ENCODE measurements around the gene FAF1.
"Not testable (repeated sequence)": the region's sequence is repeated elsewhere in the genome, so short reads cannot be mapped to it uniquely, and the experiment has no call there.

Gene FAF1

GRCh38 chr1:50750021-50750619 is 209.9 kb downstream of the FAF1 start:
- DNase-seq = no peak

- DNase-seq = no peak
Observed at GRCh38 chr1:50747394-50747793, 212.7 kb downstream of the FAF1 start.

GRCh38 chr1:50742523-50742922 is 217.5 kb downstream of the FAF1 start:
- DNase-seq = no peak

GRCh38 chr1:50739125-50739524 is 220.9 kb downstream of the FAF1 start:
- no peak for DNase-seq

GRCh38 chr1:50735443-50735842 is 224.6 kb downstream of the FAF1 start:
- no peak for DNase-seq

- not testable (repeated sequence) for DNase-seq
Observed at GRCh38 chr1:50727578-50727977, 232.5 kb downstream of the FAF1 start.

- no peak for DNase-seq
Observed at GRCh38 chr1:50724626-50725286, 235.3 kb downstream of the FAF1 start.

GRCh38 chr1:50720457-50721053 is 239.5 kb downstream of the FAF1 start:
- no peak for DNase-seq

GRCh38 chr1:50719126-50719525 is 240.9 kb downstream of the FAF1 start:
- DNase-seq = no peak

GRCh38 chr1:50717327-50717726 is 242.7 kb downstream of the FAF1 start:
- DNase-seq = no peak

- not testable (repeated sequence) for DNase-seq
Observed at GRCh38 chr1:50716455-50716854, 243.6 kb downstream of the FAF1 start.

- no peak for DNase-seq
Observed at GRCh38 chr1:50710099-50710498, 250.0 kb downstream of the FAF1 start.

GRCh38 chr1:50707824-50708223 is 252.2 kb downstream of the FAF1 start:
- no peak for DNase-seq

- DNase-seq = no peak
Observed at GRCh38 chr1:50705699-50706098, 254.4 kb downstream of the FAF1 start.

- DNase-seq = no peak
Observed at GRCh38 chr1:50705041-50705440, 255.0 kb downstream of the FAF1 start.

GRCh38 chr1:50704126-50704525 is 255.9 kb downstream of the FAF1 start:
- no peak for DNase-seq

- no peak for DNase-seq
Observed at GRCh38 chr1:50703240-50703639, 256.8 kb downstream of the FAF1 start.

- DNase-seq = no peak
Observed at GRCh38 chr1:50702395-50702794, 257.7 kb downstream of the FAF1 start.

- no peak for DNase-seq
Observed at GRCh38 chr1:50701706-50702317, 258.3 kb downstream of the FAF1 start.

GRCh38 chr1:50700621-50701020 is 259.4 kb downstream of the FAF1 start:
- no peak for DNase-seq

GRCh38 chr1:50700214-50700613 is 259.9 kb downstream of the FAF1 start:
- DNase-seq = no peak

- no peak for DNase-seq
Observed at GRCh38 chr1:50699795-50700194, 260.3 kb downstream of the FAF1 start.

- DNase-seq = no peak
Observed at GRCh38 chr1:50697440-50698421, 262.3 kb downstream of the FAF1 start.

All from activated CD8-positive, alpha-beta memory T cell treated with anti-CD3 and anti-CD28 coated beads, Interleukin-2, amount 50 U/mL, for 48 hours (primary cell).